GM12878 (cell line): ENCODE results near the gene RXFP3. TPM values are rescaled to one million over a fixed set of nuclear protein-coding genes. Genes with fewer than 3 reads are reported as not detected.
"Not testable (repeated sequence)": the region's sequence is repeated elsewhere in the genome, so short reads cannot be mapped to it uniquely, and the experiment has no call there.

Source experiments
- ATAC-seq: fragments of 200-7000 bp; cut with Tn5 transposase; 3 replicates; pipeline ENCODE4 v1.9.1; 2020; ENCODE audit warnings: mild to moderate bottlenecking, moderate library complexity
- BruUV-seq: library from RNA; stranded (reverse); fragments of 400-500 nt; replicated peaks from 2 replicates; lab custom pipeline; 2021; lab: Mats Ljungman, UMichigan
- CTCF ChIA-PET: fragments of 300-600 bp; sonication (Branson Sonifier 250); formaldehyde crosslinking; extraction: SDS; loops from one replicate; lab custom pipeline; 2021; ENCODE audit warnings: inconsistent platforms; lab: Yijun Ruan, JAX
- POLR2A ChIA-PET: fragments of 350-600 bp; formaldehyde crosslinking; extraction: SDS; loops from one replicate; lab custom pipeline; 2021; ENCODE audit warnings: inconsistent platforms; lab: Charles Lee
- RAD21 ChIA-PET: fragments of 300-600 bp; sonication (Branson Sonifier 250); formaldehyde crosslinking; loops from one replicate; lab custom pipeline; 2023; ENCODE audit warnings: antibody characterized with exemption; ENCODE audit not compliant: unreplicated experiment; lab: Charles Lee
- SMC1A ChIA-PET: fragments of 300-600 bp; sonication (Branson Sonifier 250); formaldehyde crosslinking; loops from one replicate; lab custom pipeline; 2023; ENCODE audit not compliant: unreplicated experiment, uncharacterized antibody; lab: Charles Lee
- DNase-seq: peaks from one replicate; pipeline ENCODE4 v3.0.0-alpha.2; 2011; ENCODE audit warnings: low read depth, low spot score
- FAIRE-seq: peaks from 3 replicates; lab custom pipeline; 2011; peaks lifted over from hg19 to GRCh38; lab: Jason Lieb, UNC
- H2AFZ ChIP-seq: 2 replicates; pipeline ENCODE4 v1.6.0; 2011; ENCODE audit warnings: low read depth, low read length, control low read depth; ENCODE audit not compliant: control insufficient read depth
- H3K27ac ChIP-seq: 2 replicates; pipeline ENCODE4 v1.5.1; 2011; ENCODE audit warnings: control low read depth; ENCODE audit not compliant: control insufficient read depth, insufficient read depth
- H3K27me3 ChIP-seq, 2 experiments: replicated peaks in 1 of 2; 2 replicates each; pipeline versions ENCODE4 v1.6.0 to v1.6.1; 2011; ENCODE audit warnings: low read length in 1 of 2; ENCODE audit not compliant: control insufficient read depth in 2 of 2, insufficient read depth in 2 of 2
- H3K36me3 ChIP-seq, 2 experiments: 2 replicates each; pipeline ENCODE4 v1.5.1; 2011; ENCODE audit warnings: low read length in 1 of 2; ENCODE audit not compliant: control insufficient read depth in 2 of 2, insufficient read depth in 2 of 2
- H3K4me1 ChIP-seq: 2 replicates; pipeline ENCODE4 v1.6.1; 2011; ENCODE audit warnings: mild to moderate bottlenecking, low read length, moderate library complexity, mixed read lengths; ENCODE audit not compliant: control insufficient read depth, insufficient read depth
- H3K4me2 ChIP-seq: 2 replicates; pipeline ENCODE4 v1.6.0; 2011; ENCODE audit warnings: control low read depth; ENCODE audit not compliant: control insufficient read depth, insufficient read depth
- H3K4me3 ChIP-seq: fragments of 200-600 bp; sonication (generic); 2 replicates; pipeline ENCODE4 v1.5.1; 2016
- H3K79me2 ChIP-seq: 2 replicates; pipeline ENCODE4 v1.6.0; 2011; ENCODE audit warnings: low read length; ENCODE audit not compliant: control insufficient read depth, insufficient read depth
- H3K9ac ChIP-seq: 2 replicates; pipeline ENCODE4 v1.8.0; 2011; ENCODE audit warnings: low read length, control low read depth, mixed read lengths; ENCODE audit not compliant: control insufficient read depth, insufficient read depth
- H3K9me3 ChIP-seq: replicated peaks from 3 replicates; pipeline ENCODE4 v1.5.1; 2011; ENCODE audit warnings: mild to moderate bottlenecking, low read length; ENCODE audit not compliant: control insufficient read depth, insufficient read depth
- H4K20me1 ChIP-seq: 2 replicates; pipeline ENCODE4 v1.6.0; 2011; ENCODE audit not compliant: control insufficient read depth, insufficient read depth
- CBX5 ChIP-seq: sonication (generic); IDR thresholded peaks from 2 replicates; pipeline ENCODE4 v1.6.1; 2016; ENCODE audit warnings: low read depth, moderate library complexity, mild to moderate bottlenecking, inconsistent platforms
- JUNB ChIP-seq: IDR thresholded peaks from 2 replicates; pipeline ENCODE4 v1.6.1; 2016; ENCODE audit warnings: antibody characterized with exemption, mild to moderate bottlenecking
- KLF5 ChIP-seq: fragments of 450-650 bp; IDR thresholded peaks from 2 replicates; pipeline ENCODE4 v1.6.1; 2014; ENCODE audit warnings: mild to moderate bottlenecking; ENCODE audit not compliant: partially characterized antibody
- RUNX3 ChIP-seq: IDR thresholded peaks from 2 replicates; pipeline ENCODE4 v1.6.1; 2012; ENCODE audit warnings: low read length, inconsistent platforms
- whole genome bisulfite sequencing: methylation state at CpG from one replicate; pipeline ENCODE4 v1.1.6; 2016; ENCODE audit warnings: low lambda C conversion rate; ENCODE audit not compliant: insufficient replicate concordance, insufficient coverage; ENCODE audit errors: missing lambda C conversion rate; 5-methylcytosine and 5-hydroxymethylcytosine counted together
- in situ Hi-C: fragments of 300-500 bp; cut with MboI; formaldehyde crosslinking; loops from 9 replicates; pipeline ENCODE4 v1.14.3; 2018; ENCODE audit warnings: mixed read lengths
- intact Hi-C: fragments of 100-400 bp; cut with micrococcal nuclease; formaldehyde crosslinking; loops from one replicate; pipeline ENCODE4 v1.14.2; 2022; ENCODE audit not compliant: unreplicated experiment
- polyA plus RNA-seq, 11 experiments: library from polyadenylated mRNA; depleted of rRNA in 4 of 11; unstranded in 6 of 11; stranded (reverse) in 5 of 11; fragments of >200 nt; fragmentation: Nextera tagmentation in 4 of 11; fragmentation: Illumina TruSeq in 1 of 11; extraction: Ambion mirVana in 4 of 11; extraction: Trizol in 1 of 11; gene quantifications; 1 replicate in 1 of 11; 2 replicates in 10 of 11; pipeline versions ENCODE4 v1.2.1 to v1.2.3, GENCODE V29; 2011 to 2016; ENCODE audit warnings: inconsistent platforms in 2 of 11, missing spikeins in 2 of 11, low read depth in 1 of 11
- total RNA-seq, 4 experiments: library from RNA; depleted of rRNA in 3 of 4; stranded (reverse); fragments of >200 nt in 3 of 4; fragmentation: Illumina TruSeq in 1 of 4; extraction: Trizol in 1 of 4; gene quantifications; 2 replicates each; pipeline versions ENCODE4 v1.2.1 to v1.2.3, GENCODE V29; 2013 to 2021

RXFP3 gene
- total and polyA plus RNA-seq, 10 of the 15 experiments (the other 5 are each of a cell fraction or from before 2014, with no cell fraction given) = 0.03 to 0.06 TPM; not detected in 8

DNA sequence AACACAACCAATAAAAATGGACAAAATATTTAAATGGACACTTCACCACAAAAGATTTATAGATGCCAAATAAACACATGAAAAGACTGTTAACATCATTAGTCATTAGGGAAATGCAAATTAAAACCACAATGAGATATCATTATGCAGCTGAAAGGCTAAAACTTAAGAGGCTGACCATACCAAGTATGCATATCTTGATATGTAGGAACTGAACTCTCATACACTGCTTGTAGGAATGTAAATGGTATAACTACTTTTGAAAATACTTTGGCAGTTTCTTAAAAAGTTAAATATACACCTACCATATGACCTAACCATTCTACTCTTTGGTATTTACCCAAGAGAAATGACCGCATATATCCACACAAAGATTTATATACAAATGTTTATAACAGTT, 30.8 kb upstream of the RXFP3 start (continued):
- no peak for TF ChIP-seq JUNB

DNA sequence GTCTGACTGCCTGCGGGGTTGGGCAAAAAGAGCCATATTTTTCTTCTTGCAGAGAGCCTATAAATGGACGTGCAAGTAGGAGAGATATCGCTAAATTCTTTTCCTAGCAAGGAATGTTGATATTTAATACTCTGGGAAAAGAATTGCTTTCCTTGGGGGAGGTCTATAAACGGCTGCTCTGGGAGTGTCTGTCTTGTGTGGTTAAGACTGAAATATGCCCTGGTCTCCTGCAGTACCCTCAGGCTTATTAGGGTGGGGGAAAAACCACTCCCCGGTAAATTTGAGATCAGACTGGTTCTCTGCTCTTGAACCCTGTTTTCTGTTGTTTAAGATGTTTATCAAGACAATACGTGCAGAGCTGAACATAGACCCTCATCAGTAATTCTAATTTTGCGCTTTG, 29.9 kb upstream of the RXFP3 start:
- intact Hi-C loops, H3K9me3 ChIP-seq, SMC1A ChIA-PET, POLR2A ChIA-PET, H3K79me2 ChIP-seq, H2AFZ ChIP-seq, BruUV-seq, H3K36me3 ChIP-seq, H3K9ac ChIP-seq, H4K20me1 ChIP-seq, H3K4me1 ChIP-seq, H3K4me3 ChIP-seq, H3K4me2 ChIP-seq, H3K27me3 ChIP-seq, ATAC-seq, CTCF ChIA-PET, FAIRE-seq, H3K27ac ChIP-seq, DNase-seq, in situ Hi-C loops: not testable (repeated sequence)
- TF ChIP-seq RUNX3 = 0 out of 2 replicates have a peak, but pooled peaks have one; percentile 6
- peak; percentile 98 for TF ChIP-seq CBX5
- TF ChIP-seq KLF5 = peak; percentile 36
- RAD21 ChIA-PET = interaction anchor here (1.0 kb wide), 1 partner anchor 28 kb away, joined by 3 read pairs; no protein-coding TSS in a partner anchor
- WGBS = 38% methylated on average over 7 of the region's 7 CpGs

DNA sequence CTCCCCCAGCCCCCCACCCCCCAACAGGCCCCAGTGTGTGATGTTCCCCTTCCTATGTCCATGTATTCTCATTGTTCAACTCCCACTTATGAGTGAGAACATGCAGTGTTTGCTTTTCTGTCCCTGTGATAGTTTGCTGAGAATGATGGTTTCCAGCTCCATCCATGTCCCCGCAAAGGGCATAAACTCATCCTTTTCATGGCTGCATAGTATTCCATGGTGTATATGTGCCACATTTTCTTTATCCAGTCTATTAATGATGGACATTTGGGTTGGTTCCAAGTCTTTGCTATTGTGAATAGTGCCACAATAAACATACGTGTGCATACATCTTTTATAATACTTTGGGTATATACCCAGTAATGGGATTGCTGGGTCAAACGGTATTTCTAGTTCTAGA, 21.3 kb upstream of the RXFP3 start:
- CTCF ChIA-PET = interaction anchor here (0.7 to 0.9 kb wide), 2 partner anchors 8 to 41 kb away, joined by 3 to 4 read pairs; no protein-coding TSS in a partner anchor
- H3K27ac ChIP-seq, RAD21 ChIA-PET, intact Hi-C loops, DNase-seq, ATAC-seq, FAIRE-seq, H3K9me3 ChIP-seq, POLR2A ChIA-PET, BruUV-seq, H4K20me1 ChIP-seq, H3K4me1 ChIP-seq, H3K79me2 ChIP-seq, H3K9ac ChIP-seq, in situ Hi-C loops, H3K27me3 ChIP-seq, H3K4me3 ChIP-seq, H2AFZ ChIP-seq, H3K36me3 ChIP-seq, H3K4me2 ChIP-seq: not testable (repeated sequence)
- WGBS = 89% methylated on average over 3 of the region's 3 CpGs
- SMC1A ChIA-PET = interaction anchor here (0.9 kb wide), 1 partner anchor 11 kb away, joined by 4 read pairs; no protein-coding TSS in a partner anchor
